Measurements from ENCODE around the gene ANAPC2.

Gene ANAPC2

DNA sequence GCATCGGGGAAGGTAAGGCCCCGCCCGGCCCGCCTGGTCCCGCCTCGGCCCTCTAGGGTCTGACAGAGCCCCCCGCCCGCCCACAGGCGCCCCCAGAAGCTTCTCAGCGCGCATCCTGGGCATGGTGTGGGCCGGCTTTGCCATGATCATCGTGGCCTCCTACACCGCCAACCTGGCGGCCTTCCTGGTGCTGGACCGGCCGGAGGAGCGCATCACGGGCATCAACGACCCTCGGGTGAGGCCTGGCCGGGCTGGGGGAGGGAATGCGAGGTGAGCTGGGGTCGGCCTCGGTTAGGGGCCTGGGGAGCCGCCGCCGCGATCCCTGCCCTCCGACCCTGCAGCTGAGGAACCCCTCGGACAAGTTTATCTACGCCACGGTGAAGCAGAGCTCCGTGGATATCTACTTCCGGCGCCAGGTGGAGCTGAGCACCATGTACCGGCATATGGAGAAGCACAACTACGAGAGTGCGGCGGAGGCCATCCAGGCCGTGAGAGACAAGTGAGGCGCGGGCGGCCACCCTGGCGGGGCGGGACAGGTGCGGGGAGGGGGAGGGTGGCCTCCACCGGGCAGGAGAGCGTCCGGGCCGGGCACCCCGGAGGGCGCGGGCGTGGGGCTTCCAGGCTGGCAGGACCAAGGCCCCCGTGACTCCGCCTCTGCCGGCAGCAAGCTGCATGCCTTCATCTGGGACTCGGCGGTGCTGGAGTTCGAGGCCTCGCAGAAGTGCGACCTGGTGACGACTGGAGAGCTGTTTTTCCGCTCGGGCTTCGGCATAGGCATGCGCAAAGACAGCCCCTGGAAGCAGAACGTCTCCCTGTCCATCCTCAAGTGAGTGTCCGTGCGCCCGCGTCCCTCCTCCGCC, 25.6 kb downstream of the ANAPC2 start:
- DNase-seq: no peak

GRCh38 chr9:137161558-137162486, 26.5 kb downstream of the ANAPC2 start:
- DNase-seq: no peak

- no peak for DNase-seq
These were observed 27.4 kb downstream of the ANAPC2 start for GRCh38 chr9:137160716-137161557.

- DNase-seq: no peak
These were observed 28.3 kb downstream of the ANAPC2 start for GRCh38 chr9:137160054-137160425.

GRCh38 chr9:137159105-137160053, 29.0 kb downstream of the ANAPC2 start:
- DNase-seq: no peak

DNA sequence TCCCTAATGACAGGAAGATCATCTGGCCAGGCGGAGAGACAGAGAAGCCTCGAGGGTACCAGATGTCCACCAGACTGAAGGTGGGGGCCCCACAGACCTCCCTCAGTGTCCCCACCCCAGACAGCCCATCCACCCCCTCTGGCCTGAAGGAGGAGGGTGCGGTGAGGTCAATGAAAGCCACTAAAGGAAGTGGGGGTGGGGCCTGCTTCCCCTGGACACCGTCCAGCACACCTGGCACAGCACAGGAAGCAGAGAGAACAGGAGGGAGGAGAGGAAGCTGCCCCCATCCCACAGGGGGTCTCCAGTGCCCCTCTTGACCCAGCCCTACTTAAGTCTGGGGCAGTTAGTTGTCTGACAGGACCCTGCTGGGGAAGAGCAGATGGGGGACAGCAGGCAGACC, 29.7 kb downstream of the ANAPC2 start:
- DNase-seq: no peak

GRCh38 chr9:137157618-137158415, 30.5 kb downstream of the ANAPC2 start:
- DNase-seq: no peak

GRCh38 chr9:137156567-137157375, 31.6 kb downstream of the ANAPC2 start:
- no peak for DNase-seq

DNA sequence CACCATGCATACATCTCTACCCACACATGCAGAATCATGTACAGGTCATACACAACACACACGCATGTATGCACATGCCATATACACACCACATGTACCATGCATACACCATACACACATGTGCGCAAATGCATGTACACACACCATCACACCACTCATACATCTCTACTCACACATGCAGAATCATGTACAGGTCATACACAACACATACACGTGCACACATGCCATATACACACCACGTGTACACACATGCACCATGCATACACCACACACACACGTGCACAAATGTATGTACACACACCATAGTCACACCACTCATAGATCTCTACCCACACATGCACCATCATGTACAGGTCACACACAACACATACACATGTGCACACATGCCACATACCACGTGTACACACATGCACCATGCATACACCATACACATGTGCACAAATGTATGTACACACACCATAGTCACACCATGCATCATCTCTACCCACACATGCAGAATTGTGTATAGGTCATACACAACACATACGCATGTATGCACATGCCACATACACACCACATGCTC, 35.4 kb downstream of the ANAPC2 start:
- DNase-seq: no peak

GRCh38 chr9:137150617-137151457, 37.5 kb downstream of the ANAPC2 start:
- DNase-seq: no peak

GRCh38 chr9:137149942-137150616, 38.3 kb downstream of the ANAPC2 start:
- no peak for DNase-seq

DNA sequence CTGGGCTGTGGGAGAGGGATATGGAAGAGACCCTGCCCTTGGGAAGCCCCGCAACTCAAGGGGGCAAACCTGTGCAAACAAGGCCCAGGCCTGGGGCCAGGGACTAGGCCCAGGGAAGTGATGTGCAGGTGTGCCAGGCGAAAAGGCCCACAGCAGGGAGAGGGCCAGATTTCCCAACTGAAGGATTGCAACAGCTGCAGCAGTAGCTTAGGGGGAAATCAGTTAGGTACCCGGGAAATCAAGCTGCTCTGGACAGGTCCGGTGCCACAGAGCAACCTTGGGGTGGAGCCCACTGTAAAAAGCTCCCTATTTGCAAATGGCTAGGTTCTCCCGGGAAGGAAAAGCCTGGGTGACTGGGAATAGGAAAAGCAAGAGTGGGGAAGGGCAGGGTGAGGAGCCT, 39.0 kb downstream of the ANAPC2 start:
- no peak for DNase-seq

DNA sequence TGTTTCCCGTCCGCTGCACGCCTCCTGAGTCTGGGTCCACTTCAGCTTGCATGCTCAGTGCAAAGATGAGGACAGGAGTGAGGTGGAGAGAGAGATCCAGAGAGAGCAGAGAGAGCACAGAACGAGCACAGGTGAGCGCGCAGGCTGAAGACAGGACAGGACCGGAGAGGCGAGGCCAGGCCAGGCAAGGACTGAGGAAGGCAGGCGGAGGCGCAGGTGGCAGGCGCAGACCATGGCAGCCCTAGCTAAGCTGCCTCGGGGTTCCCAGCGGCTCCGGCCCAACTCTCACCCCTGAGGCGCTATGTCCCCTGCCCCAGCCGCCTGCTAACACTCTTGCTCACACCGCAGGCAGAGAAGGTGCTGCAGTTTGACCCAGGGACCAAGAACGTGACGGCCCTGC, 39.7 kb downstream of the ANAPC2 start:
- DNase-seq: no peak

- DNase-seq: no peak
These were observed 40.1 kb downstream of the ANAPC2 start for GRCh38 chr9:137148242-137148641.

GRCh38 chr9:137147793-137148160, 40.6 kb downstream of the ANAPC2 start:
- no peak for DNase-seq

- DNase-seq: no peak
These were observed 41.1 kb downstream of the ANAPC2 start for GRCh38 chr9:137147091-137147792.

- no peak for DNase-seq
These were observed 41.8 kb downstream of the ANAPC2 start for GRCh38 chr9:137146527-137146918.
